ENCODE results near the gene RMDN2. TPM values are rescaled to one million over a fixed set of nuclear protein-coding genes. Genes with fewer than 3 reads are reported as not detected.
"Not testable (repeated sequence)": the region's sequence is repeated elsewhere in the genome, so short reads cannot be mapped to it uniquely, and the experiment has no call there.

RMDN2 gene
- total and polyA plus RNA-seq, 12 donors, result 28.5 to 126 (median 55.9) TPM

GRCh38 chr2:37993143-37993542 is 68.1 kb downstream of the RMDN2 start:
- WGBS, 4 donors, result 97 to 100% (median 99%) methylated on average over 3 of the region's 3 CpGs
- H3K36me3 ChIP-seq (replicated peaks in 1 of 2), result no peaks in the 10 kb centered on the region
- no peak overlapping the region for H3K4me3 ChIP-seq
- no peaks in the 10 kb centered on the region for H3K9me3 ChIP-seq (replicated peaks in 1 of 3)
- intact Hi-C loops (cut with DNase I), result no loop called here
- H3K4me1 ChIP-seq (replicated peaks in 1 of 2), result no peaks in the 10 kb centered on the region
- TF ChIP-seq, protein P1, sequence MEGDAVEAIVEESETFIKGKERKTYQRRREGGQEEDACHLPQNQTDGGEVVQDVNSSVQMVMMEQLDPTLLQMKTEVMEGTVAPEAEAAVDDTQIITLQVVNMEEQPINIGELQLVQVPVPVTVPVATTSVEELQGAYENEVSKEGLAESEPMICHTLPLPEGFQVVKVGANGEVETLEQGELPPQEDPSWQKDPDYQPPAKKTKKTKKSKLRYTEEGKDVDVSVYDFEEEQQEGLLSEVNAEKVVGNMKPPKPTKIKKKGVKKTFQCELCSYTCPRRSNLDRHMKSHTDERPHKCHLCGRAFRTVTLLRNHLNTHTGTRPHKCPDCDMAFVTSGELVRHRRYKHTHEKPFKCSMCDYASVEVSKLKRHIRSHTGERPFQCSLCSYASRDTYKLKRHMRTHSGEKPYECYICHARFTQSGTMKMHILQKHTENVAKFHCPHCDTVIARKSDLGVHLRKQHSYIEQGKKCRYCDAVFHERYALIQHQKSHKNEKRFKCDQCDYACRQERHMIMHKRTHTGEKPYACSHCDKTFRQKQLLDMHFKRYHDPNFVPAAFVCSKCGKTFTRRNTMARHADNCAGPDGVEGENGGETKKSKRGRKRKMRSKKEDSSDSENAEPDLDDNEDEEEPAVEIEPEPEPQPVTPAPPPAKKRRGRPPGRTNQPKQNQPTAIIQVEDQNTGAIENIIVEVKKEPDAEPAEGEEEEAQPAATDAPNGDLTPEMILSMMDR (IDR thresholded peaks at IDR 0.05), result no peak
- no peak for TF ChIP-seq POLR2A (IDR thresholded peaks at IDR 0.05)
- no peak overlapping the region for H3K27ac ChIP-seq
- no peaks in the 10 kb centered on the region for H3K27me3 ChIP-seq
- DNase-seq, result no peak

DNA sequence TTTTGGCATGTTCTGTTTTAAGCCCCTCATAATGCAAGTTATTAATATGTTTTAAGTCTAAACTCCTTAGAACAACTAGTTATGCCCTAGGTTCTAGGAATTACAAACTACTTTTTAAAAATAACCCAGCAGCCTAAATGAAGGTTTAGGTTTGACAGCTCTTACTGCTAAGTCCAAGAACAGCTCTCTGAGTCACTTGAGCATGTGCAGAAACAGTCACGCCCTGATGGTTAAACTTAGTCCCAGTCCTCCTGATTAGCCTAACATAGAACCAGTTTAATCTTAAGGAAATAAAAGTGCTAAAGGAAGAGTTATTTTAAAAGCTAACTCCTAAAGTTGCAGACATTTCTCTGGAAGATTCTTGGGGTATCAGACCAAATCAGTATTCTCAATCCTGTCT is 72.5 kb downstream of the RMDN2 start:
- no peaks in the 10 kb centered on the region for H3K9me3 ChIP-seq (replicated peaks in 1 of 3)
- no peak overlapping the region for H3K4me3 ChIP-seq
- intact Hi-C loops (cut with DNase I), result no loop called here
- no peaks in the 10 kb centered on the region for H3K27me3 ChIP-seq
- H3K4me1 ChIP-seq (replicated peaks in 1 of 2), result no peaks in the 10 kb centered on the region
- H3K27ac ChIP-seq, result no peak overlapping the region
- peaks cover 0 to 18% of the 10 kb centered on the region in 2 donors for H3K36me3 ChIP-seq (replicated peaks in 1 of 2)
- TF ChIP-seq POLR2A (IDR thresholded peaks at IDR 0.05), result no peak
- TF ChIP-seq, protein P1 (IDR thresholded peaks at IDR 0.05), result no peak
- no peak for DNase-seq
- 82 to 100% (median 93%) methylated on average over 1 of the region's 1 CpG for WGBS, 4 donors

GRCh38 chr2:38000485-38001222 is 75.6 kb downstream of the RMDN2 start:
- 84 to 96% (median 86%) methylated on average over 1 of the region's 1 CpG for WGBS, 4 donors
- Histone ChIP-seq H3K27me3 (no peaks in the 10 kb centered on the region), H3K9me3 (replicated peaks in 1 of 3) (no peaks in the 10 kb centered on the region), H3K4me1 (replicated peaks in 1 of 2) (no peaks in the 10 kb centered on the region), H3K36me3 (replicated peaks in 1 of 2) (peaks cover 0 to 18% of the 10 kb centered on the region in 2 donors), H3K4me3 (no peak overlapping the region), H3K27ac (no peak overlapping the region)
- intact Hi-C loops (cut with DNase I), result no loop called here
- no peak for DNase-seq
- TF ChIP-seq, protein P1 (IDR thresholded peaks at IDR 0.05), result no peak
- TF ChIP-seq POLR2A (IDR thresholded peaks at IDR 0.05), result no peak

- H3K36me3 ChIP-seq (replicated peaks in 1 of 2); H3K9me3 ChIP-seq (replicated peaks in 1 of 3); H3K4me3 ChIP-seq; H3K27ac ChIP-seq; intact Hi-C loops (cut with DNase I); H3K4me1 ChIP-seq (replicated peaks in 1 of 2); H3K27me3 ChIP-seq; DNase-seq: not testable (repeated sequence)
- 82 to 93% (median 82%) methylated on average over 5 to 6 of the region's 6 CpGs; no CpG with 5 or more reads in 1 of the 4 donors for WGBS, 4 donors
Observed at GRCh38 chr2:38010187-38010586, 85.1 kb downstream of the RMDN2 start.

- DNase-seq, result no peak
- no peaks in the 10 kb centered on the region for H3K4me1 ChIP-seq (replicated peaks in 1 of 2)
- intact Hi-C loops (cut with DNase I), result no loop called here
- H3K27ac ChIP-seq, result no peak overlapping the region
- H3K4me3 ChIP-seq, result no peak overlapping the region
- no peaks in the 10 kb centered on the region for H3K36me3 ChIP-seq (replicated peaks in 1 of 2)
- no peaks in the 10 kb centered on the region for H3K27me3 ChIP-seq
- 90 to 95% (median 93%) methylated on average over 1 of the region's 1 CpG for WGBS, 4 donors
- no peaks in the 10 kb centered on the region for H3K9me3 ChIP-seq (replicated peaks in 1 of 3)
- no peak for TF ChIP-seq POLR2A (IDR thresholded peaks at IDR 0.05)
- TF ChIP-seq, protein P1 (IDR thresholded peaks at IDR 0.05), result no peak
Observed at GRCh38 chr2:38010995-38011394, 85.9 kb downstream of the RMDN2 start.
